GM19025 (cell line): ENCODE measurements around the gene GSS.

ENCODE experiments used
- ATAC-seq: cut with Tn5 transposase; IDR thresholded peaks from one replicate; pipeline ENCODE4 v1.9.1; 2021; ENCODE audit warnings: mild to moderate bottlenecking, low read depth, moderate library complexity; ENCODE audit not compliant: unreplicated experiment

Gene GSS

DNA sequence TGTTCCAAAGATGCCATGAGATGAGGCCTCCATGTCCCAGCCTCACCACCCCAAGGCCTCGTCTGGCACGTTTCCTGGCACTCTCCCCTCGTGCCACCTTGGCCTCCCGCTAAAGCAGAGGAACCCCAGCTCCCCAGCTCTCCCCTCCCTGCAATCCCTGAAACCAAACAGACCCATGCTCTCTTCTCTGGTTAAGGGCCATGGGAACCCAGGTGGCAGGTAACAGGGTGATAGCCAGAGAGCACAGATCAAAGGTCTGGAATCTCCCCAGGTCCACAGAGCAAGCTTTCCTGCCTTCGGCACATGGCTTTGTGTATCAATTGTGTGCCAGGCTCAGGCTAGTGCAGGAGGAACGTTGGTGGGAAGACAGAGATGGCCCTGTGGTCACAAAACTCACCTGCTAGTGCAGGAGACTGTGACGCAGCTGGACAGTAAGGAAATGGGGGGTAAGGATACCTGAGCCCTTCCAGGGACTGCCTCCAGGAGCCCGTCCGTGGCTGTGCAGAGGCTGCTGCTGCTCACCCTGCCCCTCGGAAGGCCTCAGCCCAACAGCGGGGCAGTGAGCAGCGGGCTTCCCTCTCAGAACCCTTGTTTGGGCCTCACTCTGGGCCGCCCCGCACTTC lies 39.0 kb upstream of the GSS start:
- no peak for ATAC-seq

DNA sequence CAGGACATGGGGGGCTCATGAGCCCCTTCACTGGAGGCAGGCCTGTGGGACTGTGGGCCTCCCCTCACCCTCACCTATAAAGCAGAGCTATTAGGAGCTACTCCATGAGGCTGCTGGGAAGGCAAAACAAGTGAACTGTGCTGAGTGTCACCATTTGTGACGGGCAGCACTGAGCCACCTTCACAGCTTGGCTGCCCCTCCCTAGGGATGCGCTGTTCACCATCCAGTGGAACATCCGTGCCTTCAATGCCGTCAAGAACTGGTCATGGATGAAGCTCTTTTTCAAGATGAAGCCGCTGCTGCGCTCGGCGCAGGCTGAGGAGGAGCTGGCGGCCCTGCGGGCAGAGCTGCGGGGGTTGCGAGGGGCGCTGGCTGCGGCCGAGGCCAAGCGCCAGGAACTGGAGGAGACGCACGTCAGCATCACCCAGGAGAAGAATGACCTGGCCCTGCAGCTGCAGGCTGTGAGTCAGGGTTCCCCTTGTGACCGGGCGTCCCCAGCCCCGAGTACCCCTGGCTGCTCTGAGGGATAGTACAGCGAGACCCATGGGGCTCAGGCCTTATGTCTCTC lies 38.4 kb upstream of the GSS start:
- no peak for ATAC-seq

DNA sequence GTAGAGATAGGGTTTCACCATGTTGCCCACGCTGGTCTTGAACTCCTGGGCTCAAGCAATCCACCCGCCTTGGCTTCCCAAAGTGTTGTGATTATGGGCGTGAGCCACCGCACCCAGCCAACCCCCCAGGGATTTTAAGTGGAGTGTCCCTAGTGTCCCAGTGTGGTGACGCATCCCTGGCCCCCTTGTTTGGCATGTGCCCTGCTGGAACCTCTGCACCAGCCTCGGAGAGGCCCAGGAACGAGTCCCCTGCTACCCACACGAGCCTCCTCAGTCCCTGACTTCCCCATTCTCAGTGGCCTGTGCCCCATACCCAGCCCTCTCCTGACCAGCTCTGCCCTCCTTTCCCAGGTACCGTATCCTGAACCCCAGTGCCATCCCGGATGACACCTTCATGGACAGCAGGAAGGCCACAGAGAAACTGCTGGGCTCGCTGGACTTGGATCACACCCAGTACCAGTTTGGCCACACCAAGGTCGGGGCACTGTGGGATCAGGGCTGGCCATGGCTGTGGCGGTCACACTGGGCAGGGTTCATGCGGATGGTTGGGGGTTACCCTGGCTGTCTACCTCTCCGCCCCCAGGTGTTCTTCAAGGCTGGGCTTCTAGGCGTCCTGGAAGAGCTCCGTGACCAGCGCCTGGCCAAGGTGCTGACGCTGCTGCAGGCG lies 37.3 kb upstream of the GSS start:
- no peak for ATAC-seq

DNA sequence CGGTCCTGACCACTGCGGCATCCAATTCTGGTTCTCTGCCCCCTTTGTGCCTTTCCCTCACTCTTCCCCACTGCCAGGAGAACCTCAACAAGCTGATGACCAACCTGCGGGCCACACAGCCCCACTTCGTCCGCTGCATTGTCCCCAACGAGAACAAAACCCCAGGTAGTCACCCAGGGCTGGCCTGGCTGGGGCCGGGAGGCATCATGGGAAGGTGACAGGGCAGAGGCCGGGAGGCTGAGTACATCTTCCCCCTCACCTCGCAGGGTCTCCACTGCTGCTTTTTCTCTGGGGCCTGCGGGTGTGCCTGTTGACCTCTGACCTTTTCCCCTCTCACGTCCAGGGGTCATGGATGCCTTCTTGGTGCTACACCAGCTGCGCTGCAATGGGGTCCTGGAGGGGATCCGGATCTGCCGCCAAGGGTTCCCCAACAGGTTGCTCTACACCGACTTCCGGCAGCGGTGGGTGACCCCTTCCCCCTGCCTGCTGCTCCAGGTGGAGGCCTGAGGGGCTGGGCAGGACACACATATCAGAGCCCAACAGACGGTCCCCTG lies 35.1 kb upstream of the GSS start:
- ATAC-seq = no peak

DNA sequence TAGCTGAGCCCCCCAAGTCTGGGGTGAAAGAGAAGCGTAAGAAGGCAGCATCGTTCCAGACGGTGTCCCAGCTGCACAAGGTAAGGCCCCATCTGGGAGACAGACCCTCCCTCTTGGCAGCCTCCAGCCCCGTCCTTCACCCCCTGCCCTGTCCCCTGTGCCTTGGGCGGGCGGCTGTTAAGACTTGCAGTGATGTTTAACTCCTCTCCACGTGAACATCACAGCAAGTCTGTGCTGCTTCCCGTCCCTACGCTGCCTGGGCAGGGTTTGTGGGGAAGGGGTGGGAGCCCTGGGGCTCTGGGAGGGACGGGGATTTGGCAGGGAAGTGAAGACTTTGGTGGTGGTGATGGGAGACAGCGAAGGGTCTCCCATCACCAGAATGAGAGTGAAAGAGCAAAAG lies 34.6 kb upstream of the GSS start:
- ATAC-seq = no peak

DNA sequence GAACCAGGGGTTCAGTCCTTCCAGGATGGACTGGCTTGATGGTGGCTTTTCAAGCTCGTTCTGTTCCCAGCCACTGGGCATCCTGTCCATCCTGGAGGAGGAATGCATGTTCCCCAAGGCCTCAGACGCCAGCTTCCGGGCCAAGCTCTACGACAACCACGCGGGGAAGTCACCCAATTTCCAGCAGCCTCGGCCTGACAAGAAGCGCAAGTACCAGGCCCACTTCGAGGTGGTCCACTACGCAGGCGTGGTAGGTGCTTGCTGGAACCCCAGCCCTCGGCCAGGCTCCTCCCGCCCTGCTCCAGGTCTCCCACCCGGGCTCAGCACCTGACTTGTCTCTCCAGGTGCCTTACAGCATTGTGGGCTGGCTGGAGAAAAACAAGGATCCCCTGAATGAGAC lies 34.1 kb upstream of the GSS start:
- no peak for ATAC-seq

DNA sequence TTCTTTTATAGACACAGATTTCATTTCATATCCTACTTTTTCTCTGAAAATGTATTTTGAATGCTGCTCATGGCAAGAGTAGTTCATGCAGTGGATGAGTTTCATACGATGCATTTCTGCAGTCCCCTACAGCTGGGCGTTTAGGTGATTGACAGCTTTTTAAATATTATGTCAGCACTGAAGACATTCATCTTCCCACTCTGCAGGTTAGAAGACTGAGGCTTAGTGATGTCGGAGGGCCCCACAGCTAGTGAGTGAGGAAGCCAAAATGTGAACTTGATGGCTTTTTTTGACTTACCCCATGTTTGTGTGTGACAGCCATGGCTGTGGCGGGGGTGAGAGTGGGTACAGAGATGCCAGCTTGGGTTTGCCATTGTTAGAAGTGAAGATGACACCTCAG lies 33.5 kb upstream of the GSS start:
- ATAC-seq = no peak

DNA sequence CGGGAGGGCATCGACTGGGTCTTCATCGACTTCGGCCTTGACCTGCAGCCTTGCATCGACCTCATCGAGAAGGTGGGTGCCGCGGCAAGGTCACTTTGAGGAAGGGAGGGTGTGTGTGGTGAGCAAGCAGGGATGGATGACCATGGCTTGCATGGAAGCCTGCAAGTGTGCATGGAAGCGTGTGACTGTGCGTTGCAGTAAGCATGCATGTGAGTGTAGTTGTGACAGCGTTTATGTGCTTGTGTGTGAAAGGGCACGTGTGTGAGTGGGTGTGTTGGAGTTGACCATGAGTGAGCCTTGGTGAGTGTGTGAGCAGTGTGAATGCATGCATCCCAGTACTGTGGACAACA lies 32.6 kb upstream of the GSS start:
- no peak for ATAC-seq

DNA sequence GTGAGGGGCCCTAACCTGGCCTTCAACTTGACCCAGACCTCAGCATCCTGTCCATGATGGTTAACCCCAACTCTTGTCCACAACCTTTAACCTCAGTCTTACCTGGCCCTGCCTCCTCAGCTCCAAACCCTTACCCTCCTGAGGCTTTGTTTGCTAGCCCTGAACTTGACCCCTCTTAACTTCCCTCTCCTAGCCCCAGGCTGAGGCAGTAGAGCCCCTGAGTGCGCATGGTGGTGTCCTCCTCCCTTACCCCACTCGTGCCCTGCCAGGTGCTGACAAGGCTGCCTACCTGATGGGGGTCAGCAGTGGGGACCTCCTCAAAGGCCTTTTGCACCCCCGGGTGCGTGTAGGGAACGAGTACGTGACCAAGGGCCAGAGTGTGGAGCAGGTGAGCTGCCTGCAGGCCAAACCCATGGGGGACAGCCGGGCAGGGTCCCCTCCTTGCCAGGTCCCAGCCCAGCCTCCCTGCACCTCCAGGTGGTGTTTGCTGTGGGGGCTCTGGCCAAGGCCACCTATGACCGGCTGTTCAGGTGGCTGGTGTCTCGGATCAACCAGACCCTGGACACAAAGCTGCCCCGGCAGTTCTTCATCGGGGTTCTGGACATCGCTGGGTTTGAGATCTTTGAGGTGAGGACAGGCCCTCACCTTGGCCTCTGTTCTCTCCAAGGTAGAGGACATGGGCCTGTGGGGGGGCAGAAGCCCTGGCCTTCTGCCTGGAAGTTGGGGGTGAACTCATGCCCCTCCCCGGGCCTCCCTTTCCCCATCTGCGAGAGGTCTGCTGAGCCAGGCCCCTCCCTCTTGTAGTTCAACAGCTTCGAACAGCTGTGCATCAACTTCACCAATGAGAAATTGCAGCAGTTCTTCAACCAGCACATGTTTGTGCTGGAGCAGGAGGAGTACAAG lies 31.9 kb upstream of the GSS start:
- no peak for ATAC-seq

DNA sequence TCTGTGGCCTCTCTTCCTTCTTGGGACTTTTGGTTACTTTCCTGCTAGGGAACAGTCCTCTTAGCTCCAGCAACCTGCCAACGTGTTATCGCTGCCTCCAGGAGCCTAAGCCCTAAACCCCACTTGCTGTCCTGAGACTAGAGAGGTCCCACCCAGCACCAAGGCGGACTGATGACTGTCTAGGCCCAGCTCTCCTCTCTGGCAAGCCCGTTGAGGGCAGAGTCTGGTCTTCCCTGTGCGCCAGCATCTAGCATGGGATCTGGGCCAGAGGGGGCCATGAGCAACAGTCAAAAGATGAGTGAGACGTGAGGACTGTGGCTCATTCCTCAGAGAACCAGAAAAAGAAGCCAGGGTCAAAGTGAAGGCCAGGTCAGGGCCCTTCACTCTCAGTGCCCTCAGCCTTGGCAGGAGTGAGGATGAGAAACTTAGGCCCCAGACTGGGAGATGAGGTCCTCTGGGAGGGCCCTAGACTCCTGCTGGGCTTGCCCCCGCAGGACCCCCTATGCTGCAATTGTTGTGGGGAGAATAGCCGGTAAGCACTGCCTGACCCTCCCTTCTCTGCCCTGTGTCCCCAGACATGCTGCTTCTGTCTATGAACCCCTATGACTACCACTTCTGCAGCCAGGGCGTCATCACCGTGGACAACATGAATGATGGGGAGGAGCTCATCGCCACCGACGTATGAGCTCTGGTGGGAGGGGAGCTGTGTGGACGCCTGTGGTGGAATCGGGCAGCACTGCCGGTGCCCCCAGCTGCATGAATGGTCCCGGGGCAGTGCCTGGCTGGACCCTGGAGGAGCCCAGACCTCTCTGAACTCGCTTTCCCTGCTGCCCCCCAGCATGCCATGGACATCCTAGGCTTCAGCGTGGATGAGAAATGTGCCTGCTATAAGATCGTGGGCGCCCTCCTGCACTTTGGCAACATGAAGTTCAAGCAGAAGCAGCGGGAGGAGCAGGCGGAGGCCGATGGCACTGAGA lies 31.0 kb upstream of the GSS start:
- no peak for ATAC-seq

DNA sequence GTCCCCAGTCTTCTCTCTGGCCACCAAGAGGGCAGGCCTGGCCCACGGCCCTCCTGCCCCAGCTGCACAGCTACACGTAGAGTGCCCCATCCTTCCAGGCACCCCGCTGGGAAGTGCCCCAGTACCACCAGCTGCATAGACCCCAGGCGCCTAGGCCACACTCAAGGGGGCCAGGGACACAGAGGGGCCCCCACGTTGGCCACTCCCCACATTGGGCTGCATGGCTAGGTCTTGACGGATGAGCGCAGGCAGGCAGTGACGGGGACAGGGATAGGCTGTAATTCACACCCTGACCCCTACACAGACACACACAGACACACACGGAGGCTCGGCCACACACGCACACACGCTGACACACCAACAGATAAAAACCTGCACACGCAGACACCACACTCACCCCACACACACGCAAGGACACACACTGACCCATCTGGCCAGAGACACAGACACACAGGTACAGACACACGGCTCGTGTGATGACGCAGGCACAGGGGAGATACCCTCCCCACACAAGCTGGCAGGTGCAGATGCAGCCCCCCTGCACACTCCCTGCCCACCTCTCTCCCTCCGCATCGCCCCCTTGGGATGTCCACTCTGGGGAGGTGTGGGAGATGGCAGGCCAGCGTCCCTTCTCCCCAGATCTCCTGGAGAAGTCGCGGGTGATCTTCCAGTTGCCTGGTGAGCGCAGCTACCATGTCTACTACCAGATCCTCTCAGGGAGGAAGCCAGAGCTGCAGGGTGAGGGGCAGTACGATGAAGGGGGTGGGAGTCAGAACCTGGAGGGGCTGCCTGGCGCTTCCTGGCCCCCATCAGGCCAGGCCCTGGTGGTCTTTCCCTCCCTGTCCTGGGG lies 30.1 kb upstream of the GSS start:
- ATAC-seq = no peak

DNA sequence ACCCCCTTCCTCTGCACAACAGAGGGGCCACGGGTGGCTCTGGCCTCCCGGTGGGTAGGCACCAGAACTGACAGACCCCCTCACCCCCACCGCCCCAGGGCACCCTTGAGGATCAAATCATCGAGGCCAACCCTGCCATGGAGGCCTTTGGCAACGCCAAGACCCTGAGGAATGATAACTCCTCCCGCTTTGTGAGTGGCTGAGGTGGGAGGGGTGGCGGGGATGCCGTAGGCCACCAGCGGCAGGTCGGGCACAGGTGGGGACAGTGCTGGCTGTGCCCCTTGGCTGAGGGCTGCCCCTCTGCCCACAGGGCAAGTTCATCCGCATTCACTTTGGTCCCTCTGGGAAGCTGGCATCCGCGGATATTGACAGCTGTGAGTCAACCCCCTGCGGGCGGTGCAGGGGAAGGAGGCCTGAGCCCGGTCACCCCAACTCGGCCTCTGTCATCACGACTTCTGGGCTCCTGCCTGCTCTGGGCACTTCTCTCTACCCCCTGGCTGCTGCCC lies 29.2 kb upstream of the GSS start:
- no peak for ATAC-seq

DNA sequence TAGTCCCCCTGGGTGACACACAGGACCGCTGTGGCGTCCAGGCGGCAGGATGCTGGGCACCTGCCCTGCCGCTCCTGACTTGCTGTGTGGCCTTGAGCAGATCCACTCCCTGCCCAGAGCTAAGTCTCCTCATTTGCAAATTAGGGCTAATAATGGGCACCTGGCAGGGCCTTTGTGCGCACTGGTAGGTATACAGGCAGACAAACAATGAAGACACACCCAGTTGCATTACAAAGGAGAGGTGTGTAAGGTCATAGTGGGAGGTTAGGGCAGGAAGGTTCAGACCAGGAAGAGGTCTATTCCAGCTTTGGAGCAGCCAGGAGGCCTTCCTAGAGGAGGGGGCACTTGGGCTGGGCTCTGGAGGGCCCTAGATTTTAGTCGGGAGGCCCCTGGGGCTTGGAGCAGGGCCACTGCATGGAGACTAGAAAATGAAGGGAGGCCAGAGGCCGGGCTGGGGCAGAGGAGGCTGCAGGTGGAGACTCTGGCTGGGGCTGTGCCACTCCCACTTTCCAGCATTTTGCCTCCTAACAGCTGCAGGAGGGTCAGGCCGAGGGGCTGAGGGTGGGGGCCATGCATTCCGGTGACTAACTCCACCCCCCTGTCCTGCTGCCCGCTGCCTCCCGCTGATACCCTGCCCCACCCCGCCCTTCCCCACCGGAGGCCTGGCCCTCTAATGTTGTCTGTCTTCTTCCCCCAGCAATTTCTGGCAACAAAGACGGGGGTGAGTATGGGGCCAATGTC lies 28.6 kb upstream of the GSS start:
- ATAC-seq = no peak

DNA sequence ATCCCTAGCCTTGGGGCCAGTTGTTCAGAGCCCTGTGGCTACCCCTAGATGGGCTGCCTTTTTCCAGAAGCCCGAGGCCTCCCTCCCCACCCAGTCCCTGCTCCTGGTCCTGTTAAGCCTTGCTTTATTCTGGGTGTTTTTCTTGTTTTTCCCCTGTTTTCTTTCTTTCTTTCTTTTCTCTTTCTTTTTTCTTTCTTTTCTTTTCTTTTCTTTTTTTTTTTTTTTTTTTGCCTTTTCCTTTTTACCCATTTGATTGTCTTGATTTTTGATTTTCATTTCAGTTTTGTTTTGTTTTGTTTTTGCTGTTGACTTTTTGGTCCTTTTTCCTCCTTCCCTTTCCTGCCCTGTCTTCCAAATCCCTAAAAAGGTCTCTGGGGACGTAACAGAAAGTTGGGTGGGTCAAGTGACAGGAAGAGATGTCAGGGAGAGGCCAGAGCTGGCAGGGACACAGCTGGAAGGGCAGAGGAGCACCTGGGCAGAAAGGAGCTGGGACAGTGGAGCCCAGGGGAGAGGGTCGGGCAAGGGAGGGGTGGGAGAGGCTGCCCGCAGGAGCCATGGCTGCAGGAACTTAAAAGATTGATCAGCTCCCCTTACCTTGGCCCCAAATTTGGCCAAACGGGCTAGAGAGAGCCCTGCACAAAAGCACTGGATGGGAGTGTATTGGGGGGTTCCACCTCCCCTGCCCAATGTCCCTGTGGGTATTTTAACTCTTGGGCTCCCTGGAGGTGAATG lies 27.6 kb upstream of the GSS start:
- no peak for ATAC-seq

DNA sequence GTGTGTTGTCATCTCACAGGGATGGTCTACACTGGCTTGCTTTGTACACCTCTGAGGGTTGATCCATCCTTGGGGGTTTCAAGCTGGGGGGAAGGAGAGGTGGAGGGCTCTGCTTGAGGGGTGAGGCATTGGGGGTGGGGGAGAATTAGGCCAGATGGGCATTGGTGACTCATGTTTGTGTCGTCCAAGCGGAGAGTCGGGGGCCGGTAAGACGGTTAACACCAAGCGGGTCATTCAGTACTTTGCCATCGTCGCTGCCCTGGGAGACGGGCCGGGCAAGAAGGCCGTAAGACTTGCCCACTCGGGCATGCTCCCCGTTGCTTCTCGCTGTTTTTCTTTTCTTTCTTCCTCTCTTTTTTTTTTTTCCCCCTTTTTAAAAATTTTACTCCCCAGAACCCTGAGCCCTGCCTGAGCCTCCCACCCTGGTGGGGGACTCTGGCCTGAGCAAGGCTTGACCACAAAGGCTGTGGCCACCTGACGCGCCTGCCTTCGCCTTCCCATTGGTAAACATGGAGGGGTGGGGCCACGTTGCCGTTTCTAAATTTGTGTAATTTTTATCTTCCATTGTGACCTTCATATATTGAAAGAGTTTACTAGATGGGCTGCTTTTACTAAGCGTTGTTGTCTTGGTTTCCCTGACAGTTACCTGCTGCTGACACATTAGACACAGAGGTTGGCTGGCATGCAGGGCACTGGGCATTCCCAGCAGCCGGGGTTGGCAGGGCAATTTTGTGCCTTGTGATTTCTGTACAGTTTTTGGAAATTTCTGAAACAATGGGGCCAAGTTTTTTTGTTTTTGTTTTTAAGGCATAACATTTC lies 26.9 kb upstream of the GSS start:
- ATAC-seq = no peak

DNA sequence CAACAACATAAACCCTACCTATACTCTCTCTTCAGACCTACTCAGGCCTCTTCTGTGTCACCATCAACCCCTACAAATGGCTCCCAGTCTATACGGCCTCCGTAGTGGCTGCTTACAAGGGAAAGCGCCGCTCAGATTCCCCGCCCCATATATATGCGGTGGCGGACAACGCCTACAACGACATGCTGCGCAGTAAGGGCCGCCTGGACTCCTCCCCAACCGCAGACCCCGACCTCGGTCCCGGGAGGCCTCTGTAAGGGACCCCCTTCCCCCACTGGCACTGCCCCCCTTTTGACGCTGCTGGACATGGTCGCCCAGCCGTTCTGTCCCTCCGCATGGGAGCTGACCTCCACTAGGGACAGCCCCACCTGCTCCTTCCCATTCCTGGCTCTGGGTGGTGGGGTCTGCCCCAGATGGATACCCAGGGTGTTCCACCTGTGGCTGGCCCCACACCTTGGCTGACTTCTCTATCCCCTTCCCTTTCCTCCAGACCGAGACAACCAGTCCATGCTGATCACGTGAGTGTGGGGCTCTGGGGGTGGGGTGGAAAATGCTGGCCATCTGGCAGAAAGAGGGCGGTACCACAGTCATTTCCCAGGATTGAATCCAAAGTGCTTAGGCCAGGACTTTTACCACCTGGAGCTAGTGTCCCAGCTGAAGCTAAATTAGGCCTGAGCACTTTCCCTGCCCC lies 25.1 kb upstream of the GSS start:
- no peak for ATAC-seq
